ENCODE results near the gene OR10C1. TPM values are rescaled to one million over a fixed set of nuclear protein-coding genes. Genes with fewer than 3 reads are reported as not detected.
"Not testable (repeated sequence)": the region's sequence is repeated elsewhere in the genome, so short reads cannot be mapped to it uniquely, and the experiment has no call there.

Gene OR10C1
- total RNA-seq, 1 donor from 2014 or later, result not detected

- no peak overlapping the region for H3K4me3 Mint-ChIP-seq
- no peaks in the 10 kb centered on the region for H3K36me3 Mint-ChIP-seq (ENCODE audit: low read depth)
- TF ChIP-seq, protein P1, sequence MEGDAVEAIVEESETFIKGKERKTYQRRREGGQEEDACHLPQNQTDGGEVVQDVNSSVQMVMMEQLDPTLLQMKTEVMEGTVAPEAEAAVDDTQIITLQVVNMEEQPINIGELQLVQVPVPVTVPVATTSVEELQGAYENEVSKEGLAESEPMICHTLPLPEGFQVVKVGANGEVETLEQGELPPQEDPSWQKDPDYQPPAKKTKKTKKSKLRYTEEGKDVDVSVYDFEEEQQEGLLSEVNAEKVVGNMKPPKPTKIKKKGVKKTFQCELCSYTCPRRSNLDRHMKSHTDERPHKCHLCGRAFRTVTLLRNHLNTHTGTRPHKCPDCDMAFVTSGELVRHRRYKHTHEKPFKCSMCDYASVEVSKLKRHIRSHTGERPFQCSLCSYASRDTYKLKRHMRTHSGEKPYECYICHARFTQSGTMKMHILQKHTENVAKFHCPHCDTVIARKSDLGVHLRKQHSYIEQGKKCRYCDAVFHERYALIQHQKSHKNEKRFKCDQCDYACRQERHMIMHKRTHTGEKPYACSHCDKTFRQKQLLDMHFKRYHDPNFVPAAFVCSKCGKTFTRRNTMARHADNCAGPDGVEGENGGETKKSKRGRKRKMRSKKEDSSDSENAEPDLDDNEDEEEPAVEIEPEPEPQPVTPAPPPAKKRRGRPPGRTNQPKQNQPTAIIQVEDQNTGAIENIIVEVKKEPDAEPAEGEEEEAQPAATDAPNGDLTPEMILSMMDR (conservative IDR thresholded peaks at IDR 0.05), result no peak
- no peak overlapping the region for H3K27ac Mint-ChIP-seq (ENCODE audit: unreplicated experiment)
- peaks cover 10% of the 10 kb centered on the region for H3K27me3 Mint-ChIP-seq (ENCODE audit: low read depth)
- no peak for DNase-seq (ENCODE audit: low read depth, low spot score)
- H3K4me1 Mint-ChIP-seq, result peaks cover 4% of the 10 kb centered on the region
- H3K9me3 Mint-ChIP-seq, result peaks cover 9% of the 10 kb centered on the region
These were observed 3.6 kb downstream of the OR10C1 start for GRCh38 chr6:29442719-29443118.

DNA sequence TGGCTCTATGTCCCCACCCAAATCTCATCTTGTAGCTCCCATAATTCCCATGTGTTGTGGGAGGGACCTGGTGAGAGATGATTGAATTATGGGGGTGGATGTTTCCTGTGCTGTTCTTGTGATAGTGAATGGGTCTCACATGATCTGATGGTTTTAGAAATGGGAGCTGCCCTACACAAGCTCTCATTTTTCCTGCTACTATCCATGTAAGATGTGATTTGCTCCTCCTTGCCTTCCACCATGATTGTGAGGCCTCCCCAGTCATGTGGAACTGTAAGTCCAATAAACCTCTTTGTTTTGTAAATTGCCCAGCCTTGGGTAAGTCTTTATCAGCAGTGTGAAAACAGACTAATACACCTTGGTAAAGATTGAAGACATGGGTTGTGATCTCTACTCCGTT is 4.9 kb downstream of the OR10C1 start:
- H3K27ac Mint-ChIP-seq (ENCODE audit: unreplicated experiment); H3K27me3 Mint-ChIP-seq (ENCODE audit: low read depth); H3K36me3 Mint-ChIP-seq (ENCODE audit: low read depth); H3K4me3 Mint-ChIP-seq; H3K9me3 Mint-ChIP-seq; H3K4me1 Mint-ChIP-seq; DNase-seq (ENCODE audit: low read depth, low spot score): not testable (repeated sequence)

GRCh38 chr6:29447670-29448069 is 8.6 kb downstream of the OR10C1 start:
- Mint-ChIP-seq H3K9me3 (peaks cover 9% of the 10 kb centered on the region), H3K27me3 (ENCODE audit: low read depth) (peaks cover 4% of the 10 kb centered on the region), H3K4me3 (no peak overlapping the region), H3K4me1 (peaks cover 5% of the 10 kb centered on the region), H3K27ac (ENCODE audit: unreplicated experiment) (no peak overlapping the region), H3K36me3 (ENCODE audit: low read depth) (no peaks in the 10 kb centered on the region)
- TF ChIP-seq, protein P1 (conservative IDR thresholded peaks at IDR 0.05), result no peak
- DNase-seq (ENCODE audit: low read depth, low spot score), result no peak

DNA sequence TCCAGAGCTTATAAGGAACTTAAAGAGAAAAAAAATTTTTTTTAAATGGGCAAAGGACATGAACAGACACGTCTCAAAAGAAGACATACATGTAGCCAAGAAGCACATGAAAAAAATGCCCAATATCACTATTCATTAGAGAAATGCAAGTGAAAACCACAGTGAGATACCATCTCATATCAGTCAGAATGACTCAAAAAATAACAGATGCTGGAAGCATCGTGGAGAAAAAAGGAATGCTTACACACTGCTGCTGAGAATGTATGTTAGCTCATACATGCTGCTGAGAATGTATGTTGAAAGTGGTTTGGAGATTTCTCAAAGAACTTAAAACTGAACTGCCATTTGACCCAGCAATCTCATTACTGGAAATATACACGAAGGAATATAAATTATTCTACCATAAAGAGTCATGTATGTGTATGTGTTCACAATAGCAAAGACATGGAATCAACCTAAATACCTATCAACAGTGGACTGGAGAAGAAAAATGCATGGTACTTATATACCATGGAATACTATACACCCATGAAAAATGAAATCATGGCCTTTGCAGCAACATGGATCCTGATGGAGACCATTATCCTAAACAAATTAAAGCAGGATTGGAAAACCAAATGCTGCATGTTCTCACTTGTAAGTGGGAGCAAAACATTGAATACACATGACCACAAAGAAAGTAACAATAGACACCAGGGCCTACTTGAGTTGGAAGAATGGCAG is 12.5 kb downstream of the OR10C1 start:
- TF ChIP-seq, protein P1 (conservative IDR thresholded peaks at IDR 0.05), result no peak
- Mint-ChIP-seq H3K36me3 (ENCODE audit: low read depth) (no peaks in the 10 kb centered on the region), H3K4me1 (peaks cover 5% of the 10 kb centered on the region), H3K4me3 (no peak overlapping the region), H3K9me3 (no peaks in the 10 kb centered on the region), H3K27ac (ENCODE audit: unreplicated experiment) (no peak overlapping the region), H3K27me3 (ENCODE audit: low read depth) (no peaks in the 10 kb centered on the region)
- no peak for DNase-seq (ENCODE audit: low read depth, low spot score)

DNA sequence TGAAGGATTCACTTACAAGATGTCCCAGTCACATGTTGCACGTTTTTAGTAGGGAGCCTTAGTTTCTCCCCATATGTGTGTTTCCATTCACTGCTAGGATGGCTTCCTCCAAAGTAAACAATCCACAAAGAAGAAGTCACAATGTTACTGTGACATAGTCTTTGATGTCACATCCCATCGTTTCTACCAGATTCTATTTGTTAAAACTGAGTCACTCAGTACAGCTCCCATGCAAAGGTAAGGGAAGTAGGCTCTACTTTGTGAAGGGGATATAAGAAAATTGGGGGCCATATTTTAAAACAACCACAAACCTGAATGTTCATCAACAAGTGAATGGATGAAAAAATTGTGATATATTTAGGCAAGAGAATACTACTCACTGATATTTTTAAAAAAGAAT is 17.9 kb downstream of the OR10C1 start, which contains the start of the genes OR11A1 and OR2H1:
OR11A1 (minus strand) TSS at position 101 of the 400 bp plus-strand sequence. CDS start 29,430 bp downstream, outside the sequence.
OR2H1 (plus strand) TSS at position 185 of the 400 bp plus-strand sequence. CDS start 4,615 bp downstream, outside the sequence.
- Mint-ChIP-seq H3K4me3 (no peak within 1 kb of the TSS), H3K27me3 (ENCODE audit: low read depth) (peaks cover 3% of the 10 kb centered on the region), H3K9me3 (no peaks in the 10 kb centered on the region), H3K4me1 (no peaks in the 10 kb centered on the region), H3K27ac (ENCODE audit: unreplicated experiment) (no peak within 1 kb of the TSS), H3K36me3 (ENCODE audit: low read depth) (no peaks in the 10 kb centered on the region)
- TF ChIP-seq, protein P1 (conservative IDR thresholded peaks at IDR 0.05), result no peak
- no peak for DNase-seq (ENCODE audit: low read depth, low spot score)

Data from neural crest cell (in vitro differentiated cells).